ENCODE data around the gene CEP290. TPM values are rescaled to one million over a fixed set of nuclear protein-coding genes. Genes with fewer than 3 reads are reported as not detected.

The CEP290 gene
- total and polyA plus RNA-seq, 4 donors = 1.0 to 4.7 (median 4.0) TPM

- no peaks in the 10 kb centered on the region for H3K9me3 ChIP-seq (ENCODE audit: control insufficient read depth in 4 of 4, low read length in 3 of 4)
- 99% methylated on average over 2 of the region's 2 CpGs for WGBS
- H3K4me1 ChIP-seq (ENCODE audit: control insufficient read depth in 4 of 4, insufficient read depth in 4 of 4, low read length in 3 of 4) = no peaks in the 10 kb centered on the region
- DNase-seq (ENCODE audit: low spot score) = no peak
- no peak overlapping the region for H3K9ac ChIP-seq (ENCODE audit: low read depth in 1 of 2, low read length in 2 of 2)
- H3K27ac ChIP-seq (ENCODE audit: low read depth in 1 of 2, low read length in 2 of 2) = no peak overlapping the region
- no peaks in the 10 kb centered on the region for H3K27me3 ChIP-seq (ENCODE audit: control insufficient read depth in 4 of 4, insufficient read depth in 4 of 4, low read length in 3 of 4)
- no peak for TF ChIP-seq FOXA2 (IDR thresholded peaks at IDR 0.05)
- TF ChIP-seq MAX (IDR thresholded peaks at IDR 0.05) = no peak
- TF ChIP-seq REST (IDR thresholded peaks at IDR 0.05) = no peak
- TF ChIP-seq GABPA (IDR thresholded peaks at IDR 0.05 in 1 of 2, conservative IDR thresholded peaks at IDR 0.05 in 1 of 2) = no peak
- TF ChIP-seq JUND (IDR thresholded peaks at IDR 0.05) = no peak
- no peak for TF ChIP-seq HNF4A (conservative IDR thresholded peaks at IDR 0.05)
- TF ChIP-seq ATF3 (IDR thresholded peaks at IDR 0.05) = no peak
- TF ChIP-seq RAD21 (IDR thresholded peaks at IDR 0.05) = no peak
- no peak for TF ChIP-seq RXRA (IDR thresholded peaks at IDR 0.05)
- TF ChIP-seq YY1 (IDR thresholded peaks at IDR 0.05) = no peak
- no peak for TF ChIP-seq CTCF (IDR thresholded peaks at IDR 0.05; ENCODE audit: low read depth, low read length, missing input control)
- TF ChIP-seq NR2F2 (IDR thresholded peaks at IDR 0.05) = no peak
- TF ChIP-seq HNF4G (IDR thresholded peaks at IDR 0.05) = no peak
- TF ChIP-seq EGR1 (IDR thresholded peaks at IDR 0.05; ENCODE audit: low read depth in 2 of 2) = no peak
- TF ChIP-seq FOXA1 (IDR thresholded peaks at IDR 0.05) = no peak
- no peak for TF ChIP-seq SP1 (IDR thresholded peaks at IDR 0.05)
- no peak for TF ChIP-seq TAF1 (conservative IDR thresholded peaks at IDR 0.05)
- H3K36me3 ChIP-seq (ENCODE audit: control insufficient read depth in 4 of 4, insufficient read depth in 3 of 4, low read depth in 1 of 4, low read length in 3 of 4) = peaks cover 0 to 8% (median 4%) of the 10 kb centered on the region in 4 donors
- H3K4me3 ChIP-seq (ENCODE audit: low read depth in 1 of 3, low read length in 3 of 3) = no peak overlapping the region
Measured at GRCh38 chr12:88108021-88108420, 33.9 kb downstream of the CEP290 start.

GRCh38 chr12:88093573-88093972, 48.3 kb downstream of the CEP290 start:
- no peak overlapping the region for H3K4me3 ChIP-seq (ENCODE audit: low read depth in 1 of 3, low read length in 3 of 3)
- H3K9me3 ChIP-seq (ENCODE audit: control insufficient read depth in 4 of 4, low read length in 3 of 4) = no peaks in the 10 kb centered on the region
- no peak overlapping the region for H3K9ac ChIP-seq (ENCODE audit: low read depth in 1 of 2, low read length in 2 of 2)
- no peaks in the 10 kb centered on the region for H3K27me3 ChIP-seq (ENCODE audit: control insufficient read depth in 4 of 4, insufficient read depth in 4 of 4, low read length in 3 of 4)
- H3K27ac ChIP-seq (ENCODE audit: low read depth in 1 of 2, low read length in 2 of 2) = no peak overlapping the region
- H3K4me1 ChIP-seq (ENCODE audit: control insufficient read depth in 4 of 4, insufficient read depth in 4 of 4, low read length in 3 of 4) = no peaks in the 10 kb centered on the region
- H3K36me3 ChIP-seq (ENCODE audit: control insufficient read depth in 4 of 4, insufficient read depth in 3 of 4, low read depth in 1 of 4, low read length in 3 of 4) = peaks cover 0 to 7% (median 2%) of the 10 kb centered on the region in 4 donors
- 98% methylated on average over 4 of the region's 4 CpGs for WGBS
- TF ChIP-seq HNF4G (IDR thresholded peaks at IDR 0.05) = no peak
- no peak for DNase-seq (ENCODE audit: low spot score)
